RWPE2 (cell line): ENCODE measurements around the gene WDR18.

Experiments
- ATAC-seq: fragments of 200-7000 bp; cut with Tn5 transposase; 3 replicates; pipeline ENCODE4 v1.9.1; 2021; ENCODE audit warnings: low read depth
- DNase-seq: peaks from one replicate; pipeline ENCODE4 v3.0.0-alpha.2; 2020; ENCODE audit warnings: low spot score
- H3K27ac ChIP-seq: fragments of 450-650 bp; 2 replicates; pipeline ENCODE4 v1.5.1; 2017; ENCODE audit warnings: mild to moderate bottlenecking; ENCODE audit not compliant: poor library complexity, severe bottlenecking
- H3K27me3 ChIP-seq: fragments of 250-450 bp; sonication (Bioruptor Pico); 2 replicates; pipeline ENCODE4 v1.5.1; 2021; ENCODE audit warnings: mild to moderate bottlenecking, moderate library complexity; ENCODE audit not compliant: insufficient read depth, poor library complexity, severe bottlenecking
- H3K36me3 ChIP-seq: fragments of 250-450 bp; sonication (Bioruptor Pico); 2 replicates; pipeline ENCODE4 v1.5.1; 2020; ENCODE audit warnings: low read depth, mild to moderate bottlenecking, moderate library complexity
- H3K4me1 ChIP-seq: fragments of 250-450 bp; sonication (Bioruptor Pico); 2 replicates; pipeline ENCODE4 v1.5.1; 2021; ENCODE audit warnings: mild to moderate bottlenecking, moderate library complexity; ENCODE audit not compliant: insufficient read depth, poor library complexity, severe bottlenecking
- H3K4me3 ChIP-seq: fragments of 250-450 bp; sonication (Bioruptor Pico); 2 replicates; pipeline ENCODE4 v1.5.1; 2021; ENCODE audit warnings: mild to moderate bottlenecking, moderate library complexity; ENCODE audit not compliant: severe bottlenecking
- H3K9me3 ChIP-seq: fragments of 250-450 bp; sonication (Bioruptor Pico); 2 replicates; pipeline ENCODE4 v1.5.1; 2021; ENCODE audit warnings: mild to moderate bottlenecking, moderate library complexity; ENCODE audit not compliant: severe bottlenecking
- TF ChIP-seq, protein P1 (sequence below): fragments of 450-650 bp; IDR thresholded peaks from one replicate; pipeline ENCODE4 v1.5.1; 2017; ENCODE audit warnings: mild to moderate bottlenecking, moderate library complexity; ENCODE audit not compliant: poor library complexity, severe bottlenecking

Gene WDR18

GRCh38 chr19:994516-994915 lies 10.4 kb downstream of the WDR18 start:
- Histone ChIP-seq H3K36me3 (peaks cover 26% of the 10 kb centered on the region), H3K27ac (no peak overlapping the region), H3K4me1 (no peaks in the 10 kb centered on the region), H3K9me3 (no peaks in the 10 kb centered on the region), H3K4me3 (no peak overlapping the region), H3K27me3 (peaks cover 27% of the 10 kb centered on the region)
- DNase-seq (no peak), ATAC-seq (no peak)
- TF ChIP-seq, protein P1, sequence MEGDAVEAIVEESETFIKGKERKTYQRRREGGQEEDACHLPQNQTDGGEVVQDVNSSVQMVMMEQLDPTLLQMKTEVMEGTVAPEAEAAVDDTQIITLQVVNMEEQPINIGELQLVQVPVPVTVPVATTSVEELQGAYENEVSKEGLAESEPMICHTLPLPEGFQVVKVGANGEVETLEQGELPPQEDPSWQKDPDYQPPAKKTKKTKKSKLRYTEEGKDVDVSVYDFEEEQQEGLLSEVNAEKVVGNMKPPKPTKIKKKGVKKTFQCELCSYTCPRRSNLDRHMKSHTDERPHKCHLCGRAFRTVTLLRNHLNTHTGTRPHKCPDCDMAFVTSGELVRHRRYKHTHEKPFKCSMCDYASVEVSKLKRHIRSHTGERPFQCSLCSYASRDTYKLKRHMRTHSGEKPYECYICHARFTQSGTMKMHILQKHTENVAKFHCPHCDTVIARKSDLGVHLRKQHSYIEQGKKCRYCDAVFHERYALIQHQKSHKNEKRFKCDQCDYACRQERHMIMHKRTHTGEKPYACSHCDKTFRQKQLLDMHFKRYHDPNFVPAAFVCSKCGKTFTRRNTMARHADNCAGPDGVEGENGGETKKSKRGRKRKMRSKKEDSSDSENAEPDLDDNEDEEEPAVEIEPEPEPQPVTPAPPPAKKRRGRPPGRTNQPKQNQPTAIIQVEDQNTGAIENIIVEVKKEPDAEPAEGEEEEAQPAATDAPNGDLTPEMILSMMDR = no peak

GRCh38 chr19:995051-995827 lies 11.1 kb downstream of the WDR18 start:
- Histone ChIP-seq H3K27ac (no peak overlapping the region), H3K9me3 (no peaks in the 10 kb centered on the region), H3K4me3 (no peak overlapping the region), H3K36me3 (peaks cover 26% of the 10 kb centered on the region), H3K4me1 (no peaks in the 10 kb centered on the region), H3K27me3 (peaks cover 34% of the 10 kb centered on the region)
- TF ChIP-seq, protein P1 = no peak
- ATAC-seq (peak; percentile 19; the same call in 1 of the 3 replicates), DNase-seq (no peak)

- Histone ChIP-seq H3K27me3 (peaks cover 40% of the 10 kb centered on the region), H3K36me3 (peaks cover 17% of the 10 kb centered on the region), H3K27ac (no peak overlapping the region), H3K4me3 (no peak overlapping the region), H3K9me3 (no peaks in the 10 kb centered on the region), H3K4me1 (no peaks in the 10 kb centered on the region)
- peak; percentile 48 for ATAC-seq
- TF ChIP-seq, protein P1 = no peak
- no peak for DNase-seq
Measured at GRCh38 chr19:996051-996838, 12.1 kb downstream of the WDR18 start.

GRCh38 chr19:998064-998463 lies 13.9 kb downstream of the WDR18 start:
- H3K36me3 ChIP-seq = peaks cover 10% of the 10 kb centered on the region
- H3K27ac ChIP-seq = no peak overlapping the region
- DNase-seq (no peak), ATAC-seq (no peak)
- TF ChIP-seq, protein P1 = no peak
- peaks cover 44% of the 10 kb centered on the region for H3K27me3 ChIP-seq
- no peak overlapping the region for H3K4me3 ChIP-seq
- no peaks in the 10 kb centered on the region for H3K4me1 ChIP-seq
- H3K9me3 ChIP-seq = no peaks in the 10 kb centered on the region

- peaks cover 3% of the 10 kb centered on the region for H3K36me3 ChIP-seq
- no peak overlapping the region for H3K27ac ChIP-seq
- no peaks in the 10 kb centered on the region for H3K4me1 ChIP-seq
- no peak for DNase-seq
- no peaks in the 10 kb centered on the region for H3K9me3 ChIP-seq
- peaks cover 44% of the 10 kb centered on the region for H3K27me3 ChIP-seq
- no peak for ATAC-seq
- TF ChIP-seq, protein P1 = no peak
- no peak overlapping the region for H3K4me3 ChIP-seq
Measured at GRCh38 chr19:999379-999719, 15.2 kb downstream of the WDR18 start.
